HepG2 (cell line): ENCODE results near the gene BCL2A1. TPM values are rescaled to one million over a fixed set of nuclear protein-coding genes. Genes with fewer than 3 reads are reported as not detected.
A peak's percentile ranks its signal among the peaks of the same experiment; 100 is the strongest.

Experiments used
- ATAC-seq: fragments of 200-7000 bp; cut with Tn5 transposase; 3 replicates; pipeline ENCODE4 v1.9.1; 2020; ENCODE audit warnings: mild to moderate bottlenecking, moderate library complexity
- BruUV-seq: library from RNA; stranded (reverse); fragments of 400-500 nt; replicated peaks from 2 replicates; lab custom pipeline; 2021; lab: Mats Ljungman, UMichigan
- CTCF ChIA-PET: fragments of 300-600 bp; formaldehyde crosslinking; extraction: SDS; loops from one replicate; lab custom pipeline; 2021; ENCODE audit warnings: low total read pairs, inconsistent platforms, low intra/inter-chr PET ratio; lab: Yijun Ruan, JAX
- POLR2A ChIA-PET: fragments of 350-600 bp; sonication (Branson Sonifier 250); formaldehyde crosslinking; loops from one replicate; lab custom pipeline; 2020; ENCODE audit warnings: antibody characterized with exemption, inconsistent platforms; lab: Yijun Ruan, JAX
- DNase-seq: peaks from one replicate; pipeline ENCODE4 v3.0.0-alpha.2; 2015; ENCODE audit warnings: low spot score
- FAIRE-seq: peaks from 3 replicates; lab custom pipeline; 2011; peaks lifted over from hg19 to GRCh38; lab: Jason Lieb, UNC
- H2AFZ ChIP-seq: one replicate; pipeline ENCODE4 v1.6.1; 2011; ENCODE audit warnings: low read length, inconsistent platforms
- H3K27ac ChIP-seq: fragments of 300-600 bp; 3 replicates; pipeline ENCODE4 v1.8.0; 2011; ENCODE audit warnings: mixed run types, mild to moderate bottlenecking, mixed read lengths, low read length, inconsistent platforms; ENCODE audit not compliant: insufficient read depth; ENCODE audit errors: extremely low read length
- H3K27me3 ChIP-seq, 2 experiments: fragments of 200-600 bp in 1 of 2; 2 replicates in 1 of 2; 3 replicates in 1 of 2; pipeline versions ENCODE4 v1.6.0 to v1.8.0; 2011; ENCODE audit warnings: low read length in 2 of 2, mild to moderate bottlenecking in 2 of 2, moderate library complexity in 2 of 2, inconsistent platforms in 1 of 2; ENCODE audit not compliant: insufficient read depth in 2 of 2, control insufficient read depth in 1 of 2
- H3K36me3 ChIP-seq, 2 experiments: fragments of 200-600 bp in 1 of 2; replicated peaks in 1 of 2; 2 replicates in 1 of 2; 3 replicates in 1 of 2; pipeline versions ENCODE4 v1.5.1 to v1.8.0; 2011; ENCODE audit warnings: low read length in 2 of 2, inconsistent platforms in 1 of 2; ENCODE audit not compliant: insufficient read depth in 2 of 2, control insufficient read depth in 1 of 2
- H3K4me1 ChIP-seq: 2 replicates; pipeline ENCODE4 v1.5.1; 2012; ENCODE audit warnings: low read length, inconsistent platforms; ENCODE audit not compliant: insufficient read depth
- H3K4me2 ChIP-seq: 2 replicates; pipeline ENCODE4 v1.6.0; 2011; ENCODE audit warnings: low read depth, low read length, inconsistent platforms
- H3K4me3 ChIP-seq, 3 experiments: fragments of 200-600 bp in 1 of 3; sonication (generic), shearing (Covaris generic) in 1 of 3; replicated peaks in 1 of 3; 2 replicates each; pipeline ENCODE4 v1.5.1; 2011 to 2016; ENCODE audit warnings: low read length in 3 of 3, inconsistent platforms in 2 of 3, low read depth in 2 of 3, mild to moderate bottlenecking in 2 of 3, control low read depth in 1 of 3, mixed read lengths in 1 of 3; ENCODE audit not compliant: insufficient read depth in 1 of 3
- H3K79me2 ChIP-seq: one replicate; pipeline ENCODE4 v1.6.1; 2011; ENCODE audit warnings: low read length, inconsistent platforms; ENCODE audit not compliant: insufficient read depth
- H3K9ac ChIP-seq: 2 replicates; pipeline ENCODE4 v1.6.0; 2011; ENCODE audit warnings: mild to moderate bottlenecking, low read depth, low read length, inconsistent platforms; ENCODE audit not compliant: insufficient read depth
- H3K9me3 ChIP-seq: 2 replicates; pipeline ENCODE4 v1.5.1; 2012; ENCODE audit warnings: mild to moderate bottlenecking, low read length
- H4K20me1 ChIP-seq: 2 replicates; pipeline ENCODE4 v1.6.0; 2011; ENCODE audit warnings: inconsistent platforms, mild to moderate bottlenecking, low read length, moderate library complexity; ENCODE audit not compliant: insufficient read depth
- KDM3A ChIP-seq: IDR thresholded peaks from 2 replicates; pipeline ENCODE4 v1.6.1; 2018; ENCODE audit warnings: low read depth, missing compliant biosample characterization
- MIXL1 ChIP-seq: IDR thresholded peaks from 2 replicates; pipeline ENCODE4 v1.6.1; 2016
- SPEN ChIP-seq: sonication (generic); formaldehyde crosslinking; IDR thresholded peaks from 2 replicates; pipeline ENCODE4 v1.5.1; 2020; ENCODE audit warnings: low read depth, mild to moderate bottlenecking, missing genetic modification reagents
- ZNF768 ChIP-seq: sonication (generic); formaldehyde crosslinking; IDR thresholded peaks from 2 replicates; pipeline ENCODE4 v1.4.0; 2020; ENCODE audit warnings: missing genetic modification reagents
- ZSCAN12 ChIP-seq: sonication (generic); formaldehyde crosslinking; IDR thresholded peaks from 2 replicates; pipeline ENCODE4 v1.9.0; 2021; ENCODE audit warnings: mild to moderate bottlenecking, missing genetic modification reagents
- WGBS: methylation state at CpG from one replicate; pipeline ENCODE4 v1.1.6; 2017; ENCODE audit warnings: low lambda C conversion rate; 5-methylcytosine and 5-hydroxymethylcytosine counted together
- in situ Hi-C: cut with HindIII; loops from 2 replicates; pipeline ENCODE4 v1.10.0; 2017; ENCODE audit warnings: low pct_unique_long_range_greater_than_20kb; ENCODE audit not compliant: extremely low pct_ligation_motif_present
- intact Hi-C: fragments of 100-400 bp; cut with micrococcal nuclease; formaldehyde crosslinking; loops from one replicate; pipeline ENCODE4 v1.10.0; 2022; ENCODE audit not compliant: unreplicated experiment
- polyA plus RNA-seq, 8 experiments: library from polyadenylated mRNA; depleted of rRNA in 3 of 8; stranded (reverse) in 7 of 8; unstranded in 1 of 8; fragments of >200 nt; fragmentation: Illumina TruSeq in 4 of 8; extraction: Trizol in 4 of 8; gene quantifications; 2 replicates each; pipeline versions ENCODE4 v1.2.1 to v1.2.3, GENCODE V29; 2011 to 2016; ENCODE audit warnings: low read depth in 4 of 8, missing spikeins in 1 of 8, mixed read lengths in 1 of 8; ENCODE audit not compliant: insufficient read depth in 1 of 8
- total RNA-seq, 5 experiments: library from RNA; depleted of rRNA; stranded (reverse); fragments of >200 nt; fragmentation: Illumina TruSeq; extraction: Trizol; gene quantifications; 2 replicates each; pipeline ENCODE4 v1.2.3, GENCODE V29; 2016; ENCODE audit warnings: low read depth in 1 of 5
- TF ChIP-seq, protein P1 (sequence below): fragments of 450-650 bp; IDR thresholded peaks from 2 replicates; pipeline ENCODE4 v1.6.1; 2017; ENCODE audit warnings: mild to moderate bottlenecking
- TF ChIP-seq, protein P2 (sequence below): IDR thresholded peaks from 2 replicates; pipeline ENCODE4 v1.4.0; 2020; ENCODE audit warnings: mild to moderate bottlenecking, missing genetic modification reagents

Gene BCL2A1
- total and polyA plus RNA-seq, 2 of the 13 experiments (the other 11 are each of a cell fraction or from before 2014, with no cell fraction given): 0.08 to 0.31 TPM

DNA sequence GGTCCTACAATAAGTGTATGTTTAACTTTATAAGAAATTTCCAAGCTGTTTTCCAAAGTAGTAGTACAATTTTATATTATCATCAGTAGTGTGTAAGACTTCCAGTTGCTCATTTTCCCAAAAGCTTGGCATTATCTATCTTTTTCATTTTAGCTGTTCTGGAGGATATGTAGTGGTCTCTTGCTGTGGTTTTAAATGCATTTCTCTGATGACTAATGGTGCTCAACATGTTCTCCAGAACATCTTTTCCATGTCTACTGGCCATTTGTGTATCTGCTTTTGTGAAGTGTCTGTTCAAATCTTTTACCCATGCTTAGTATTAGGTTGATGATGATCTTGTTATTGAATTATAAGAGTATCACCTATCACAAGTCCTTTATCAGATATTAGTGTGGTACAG is 13.3 kb downstream of the BCL2A1 start:
- no peak overlapping the region for H2AFZ ChIP-seq
- TF ChIP-seq, protein P1, sequence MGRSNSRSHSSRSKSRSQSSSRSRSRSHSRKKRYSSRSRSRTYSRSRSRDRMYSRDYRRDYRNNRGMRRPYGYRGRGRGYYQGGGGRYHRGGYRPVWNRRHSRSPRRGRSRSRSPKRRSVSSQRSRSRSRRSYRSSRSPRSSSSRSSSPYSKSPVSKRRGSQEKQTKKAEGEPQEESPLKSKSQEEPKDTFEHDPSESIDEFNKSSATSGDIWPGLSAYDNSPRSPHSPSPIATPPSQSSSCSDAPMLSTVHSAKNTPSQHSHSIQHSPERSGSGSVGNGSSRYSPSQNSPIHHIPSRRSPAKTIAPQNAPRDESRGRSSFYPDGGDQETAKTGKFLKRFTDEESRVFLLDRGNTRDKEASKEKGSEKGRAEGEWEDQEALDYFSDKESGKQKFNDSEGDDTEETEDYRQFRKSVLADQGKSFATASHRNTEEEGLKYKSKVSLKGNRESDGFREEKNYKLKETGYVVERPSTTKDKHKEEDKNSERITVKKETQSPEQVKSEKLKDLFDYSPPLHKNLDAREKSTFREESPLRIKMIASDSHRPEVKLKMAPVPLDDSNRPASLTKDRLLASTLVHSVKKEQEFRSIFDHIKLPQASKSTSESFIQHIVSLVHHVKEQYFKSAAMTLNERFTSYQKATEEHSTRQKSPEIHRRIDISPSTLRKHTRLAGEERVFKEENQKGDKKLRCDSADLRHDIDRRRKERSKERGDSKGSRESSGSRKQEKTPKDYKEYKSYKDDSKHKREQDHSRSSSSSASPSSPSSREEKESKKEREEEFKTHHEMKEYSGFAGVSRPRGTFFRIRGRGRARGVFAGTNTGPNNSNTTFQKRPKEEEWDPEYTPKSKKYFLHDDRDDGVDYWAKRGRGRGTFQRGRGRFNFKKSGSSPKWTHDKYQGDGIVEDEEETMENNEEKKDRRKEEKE: no peak
- intact Hi-C loops (no loop called here), in situ Hi-C loops (no loop called here)
- H3K36me3 ChIP-seq: no peaks in the 10 kb centered on the region
- FAIRE-seq (no peak), ATAC-seq (no peak), DNase-seq (no peak)
- no peaks in the 10 kb centered on the region for H4K20me1 ChIP-seq
- peaks cover 31% of the 10 kb centered on the region for H3K4me1 ChIP-seq
- H3K9ac ChIP-seq: no peak overlapping the region
- H3K4me2 ChIP-seq: no peak overlapping the region
- no peak overlapping the region for H3K27ac ChIP-seq
- no peaks in the 10 kb centered on the region for H3K79me2 ChIP-seq
- H3K27me3 ChIP-seq: no peaks in the 10 kb centered on the region
- no peaks in the 10 kb centered on the region for H3K9me3 ChIP-seq
- ChIA-PET CTCF (no interaction called here), POLR2A (no interaction called here)
- H3K4me3 ChIP-seq: no peak overlapping the region
- no TSS peak for BruUV-seq

GRCh38 chr15:79956354-79956939 is 14.5 kb downstream of the BCL2A1 start:
- POLR2A ChIA-PET: interaction anchor here (1.0 to 1.7 kb wide), 2 partner anchors 22 to 33 kb away, joined by 3 to 5 read pairs; no protein-coding TSS in a partner anchor
- in situ Hi-C loops (no loop called here), intact Hi-C loops (no loop called here)
- CTCF ChIA-PET: interaction anchor here (1.1 kb wide), 1 partner anchor 12 kb away, joined by 3 read pairs; no protein-coding TSS in a partner anchor
- H3K4me3 ChIP-seq: peak overlapping the region in 1 of 3 experiments; percentile 31; a peak in 1 of 6 replicates
- WGBS: 1% methylated on average over 4 of the region's 4 CpGs
- peaks cover 38% of the 10 kb centered on the region for H3K4me1 ChIP-seq
- no TSS peak for BruUV-seq
- H3K27me3 ChIP-seq: no peaks in the 10 kb centered on the region
- no peaks in the 10 kb centered on the region for H3K36me3 ChIP-seq
- peak overlapping the region; percentile 59 for H3K4me2 ChIP-seq
- no peak overlapping the region for H3K9ac ChIP-seq
- peak; percentile 76 for ATAC-seq
- no peaks in the 10 kb centered on the region for H3K79me2 ChIP-seq
- no peak for DNase-seq
- H3K27ac ChIP-seq: no peak overlapping the region
- H3K9me3 ChIP-seq: no peaks in the 10 kb centered on the region
- H4K20me1 ChIP-seq: no peaks in the 10 kb centered on the region
- no peak overlapping the region for H2AFZ ChIP-seq
- peak; percentile 28 for FAIRE-seq
- TF ChIP-seq ZNF768 (CRISPR knock-in tag): peak; percentile 45; the same call in 1 of the 2 replicates
- TF ChIP-seq KDM3A (CRISPR knock-in tag): no peak
- TF ChIP-seq, protein P2, sequence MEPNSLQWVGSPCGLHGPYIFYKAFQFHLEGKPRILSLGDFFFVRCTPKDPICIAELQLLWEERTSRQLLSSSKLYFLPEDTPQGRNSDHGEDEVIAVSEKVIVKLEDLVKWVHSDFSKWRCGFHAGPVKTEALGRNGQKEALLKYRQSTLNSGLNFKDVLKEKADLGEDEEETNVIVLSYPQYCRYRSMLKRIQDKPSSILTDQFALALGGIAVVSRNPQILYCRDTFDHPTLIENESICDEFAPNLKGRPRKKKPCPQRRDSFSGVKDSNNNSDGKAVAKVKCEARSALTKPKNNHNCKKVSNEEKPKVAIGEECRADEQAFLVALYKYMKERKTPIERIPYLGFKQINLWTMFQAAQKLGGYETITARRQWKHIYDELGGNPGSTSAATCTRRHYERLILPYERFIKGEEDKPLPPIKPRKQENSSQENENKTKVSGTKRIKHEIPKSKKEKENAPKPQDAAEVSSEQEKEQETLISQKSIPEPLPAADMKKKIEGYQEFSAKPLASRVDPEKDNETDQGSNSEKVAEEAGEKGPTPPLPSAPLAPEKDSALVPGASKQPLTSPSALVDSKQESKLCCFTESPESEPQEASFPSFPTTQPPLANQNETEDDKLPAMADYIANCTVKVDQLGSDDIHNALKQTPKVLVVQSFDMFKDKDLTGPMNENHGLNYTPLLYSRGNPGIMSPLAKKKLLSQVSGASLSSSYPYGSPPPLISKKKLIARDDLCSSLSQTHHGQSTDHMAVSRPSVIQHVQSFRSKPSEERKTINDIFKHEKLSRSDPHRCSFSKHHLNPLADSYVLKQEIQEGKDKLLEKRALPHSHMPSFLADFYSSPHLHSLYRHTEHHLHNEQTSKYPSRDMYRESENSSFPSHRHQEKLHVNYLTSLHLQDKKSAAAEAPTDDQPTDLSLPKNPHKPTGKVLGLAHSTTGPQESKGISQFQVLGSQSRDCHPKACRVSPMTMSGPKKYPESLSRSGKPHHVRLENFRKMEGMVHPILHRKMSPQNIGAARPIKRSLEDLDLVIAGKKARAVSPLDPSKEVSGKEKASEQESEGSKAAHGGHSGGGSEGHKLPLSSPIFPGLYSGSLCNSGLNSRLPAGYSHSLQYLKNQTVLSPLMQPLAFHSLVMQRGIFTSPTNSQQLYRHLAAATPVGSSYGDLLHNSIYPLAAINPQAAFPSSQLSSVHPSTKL: peak; percentile 53
- TF ChIP-seq SPEN (CRISPR knock-in tag): no peak
- TF ChIP-seq ZSCAN12 (CRISPR knock-in tag): no peak
- 0 out of 2 replicates have a peak, but pooled peaks have one; percentile 14 for TF ChIP-seq MIXL1 (CRISPR knock-in tag)
